HG02938 (cell line): Measurements from ENCODE around the gene FAM53B.

Experiments used
- ATAC-seq: cut with Tn5 transposase; IDR thresholded peaks from one replicate; pipeline ENCODE4 v1.9.1; 2021; ENCODE audit warnings: mild to moderate bottlenecking, moderate library complexity; ENCODE audit not compliant: unreplicated experiment

FAM53B gene

GRCh38 chr10:124698545-124699469 lies 45.4 kb downstream of the FAM53B start:
- no peak for ATAC-seq

GRCh38 chr10:124697837-124698544 lies 46.2 kb downstream of the FAM53B start:
- no peak for ATAC-seq

- no peak for ATAC-seq
These were observed 46.7 kb downstream of the FAM53B start for GRCh38 chr10:124697443-124697836.

GRCh38 chr10:124696446-124697392 lies 47.5 kb downstream of the FAM53B start:
- ATAC-seq = peak; percentile 77

- ATAC-seq = no peak
These were observed 48.9 kb downstream of the FAM53B start for GRCh38 chr10:124695259-124695658.

- ATAC-seq = no peak
These were observed 49.5 kb downstream of the FAM53B start for GRCh38 chr10:124694481-124695220.

- no peak for ATAC-seq
These were observed 50.3 kb downstream of the FAM53B start for GRCh38 chr10:124693801-124694416.

- no peak for ATAC-seq
These were observed 50.8 kb downstream of the FAM53B start for GRCh38 chr10:124693396-124693795.

GRCh38 chr10:124692100-124692446 lies 52.1 kb downstream of the FAM53B start:
- ATAC-seq = no peak

- ATAC-seq = no peak
These were observed 52.6 kb downstream of the FAM53B start for GRCh38 chr10:124691421-124692099.

- no peak for ATAC-seq
These were observed 53.2 kb downstream of the FAM53B start for GRCh38 chr10:124691002-124691401.

- ATAC-seq = no peak
These were observed 54.2 kb downstream of the FAM53B start for GRCh38 chr10:124689911-124690498.

- ATAC-seq = peak; percentile 97
These were observed 55.1 kb downstream of the FAM53B start for GRCh38 chr10:124688889-124689670.

GRCh38 chr10:124688386-124688785 lies 55.8 kb downstream of the FAM53B start:
- ATAC-seq = peak; percentile 4

GRCh38 chr10:124686707-124687376 lies 57.3 kb downstream of the FAM53B start:
- no peak for ATAC-seq

GRCh38 chr10:124685261-124685660 lies 58.9 kb downstream of the FAM53B start:
- no peak for ATAC-seq

- no peak for ATAC-seq
These were observed 60.4 kb downstream of the FAM53B start for GRCh38 chr10:124683814-124684213.
